ENCODE measurements around the gene SH3BGRL2. TPM values are rescaled to one million over a fixed set of nuclear protein-coding genes. Genes with fewer than 3 reads are reported as not detected.

Gene SH3BGRL2
- total RNA-seq, 2 experiments from 2014 or later = 0.62 to 0.76 TPM

DNA sequence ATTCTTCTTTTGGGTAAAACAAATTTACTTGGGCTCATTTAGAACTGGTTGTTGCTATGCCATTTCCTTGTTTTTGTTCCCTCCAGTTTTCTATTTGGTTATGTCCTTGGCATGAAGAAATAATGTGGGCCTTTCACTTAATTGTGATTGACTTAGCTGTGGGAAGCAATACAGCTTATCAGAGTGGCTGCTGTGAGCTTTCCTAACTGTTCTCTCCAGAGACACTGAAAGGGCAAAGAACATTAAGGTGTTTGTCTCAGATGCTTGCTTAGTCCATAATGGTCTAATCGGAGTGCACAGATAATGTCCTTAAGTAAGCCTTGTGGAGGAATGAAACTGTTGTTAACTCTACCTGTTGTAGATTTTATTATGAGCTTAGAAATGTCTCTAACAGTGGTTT lies 56.6 kb downstream of the SH3BGRL2 start:
- no peaks in the 10 kb centered on the region for H3K36me3 Mint-ChIP-seq (ENCODE audit: low read depth)
- H3K27ac Mint-ChIP-seq = no peak overlapping the region
- H3K27me3 Mint-ChIP-seq (ENCODE audit: low read depth) = no peaks in the 10 kb centered on the region
- CTCF ChIA-PET = interaction anchor here (0.7 to 1.2 kb wide), 3 partner anchors 21 to 90 kb away, joined by 3 read pairs; no protein-coding TSS in a partner anchor
- no peak for DNase-seq
- peaks cover 2% of the 10 kb centered on the region for H3K9me3 Mint-ChIP-seq
- no peak overlapping the region for H3K4me3 Mint-ChIP-seq
- intact Hi-C loops (cut with micrococcal nuclease) = no loop called here
- H3K4me1 Mint-ChIP-seq (ENCODE audit: low read depth) = peaks cover 1% of the 10 kb centered on the region

DNA sequence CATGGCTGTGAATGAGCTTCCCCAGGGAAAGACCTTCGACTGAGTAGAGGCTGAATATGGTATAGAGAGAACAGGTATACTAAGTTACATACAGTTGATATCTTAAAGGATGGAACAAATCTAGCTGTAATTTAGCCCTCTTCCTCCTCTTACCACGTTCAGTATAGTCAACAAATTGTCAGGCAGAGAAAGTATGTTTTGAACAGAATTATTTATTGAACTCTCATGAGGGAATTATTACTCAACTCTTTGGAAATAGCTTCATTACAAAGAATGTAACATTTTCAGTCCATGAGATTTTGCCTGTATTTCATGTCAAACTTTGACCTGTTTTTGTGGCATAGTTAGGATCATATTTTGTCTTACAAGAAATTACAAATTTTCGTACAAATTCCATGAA lies 63.0 kb downstream of the SH3BGRL2 start:
- Mint-ChIP-seq H3K27ac (no peak overlapping the region), H3K4me1 (ENCODE audit: low read depth) (no peaks in the 10 kb centered on the region), H3K9me3 (no peaks in the 10 kb centered on the region), H3K4me3 (no peak overlapping the region), H3K36me3 (ENCODE audit: low read depth) (no peaks in the 10 kb centered on the region), H3K27me3 (ENCODE audit: low read depth) (no peaks in the 10 kb centered on the region)
- CTCF ChIA-PET = interaction anchor here (0.7 kb wide), 1 partner anchor 124 kb away, joined by 3 read pairs; no protein-coding TSS in a partner anchor
- intact Hi-C loops (cut with micrococcal nuclease) = no loop called here
- DNase-seq = no peak

DNA sequence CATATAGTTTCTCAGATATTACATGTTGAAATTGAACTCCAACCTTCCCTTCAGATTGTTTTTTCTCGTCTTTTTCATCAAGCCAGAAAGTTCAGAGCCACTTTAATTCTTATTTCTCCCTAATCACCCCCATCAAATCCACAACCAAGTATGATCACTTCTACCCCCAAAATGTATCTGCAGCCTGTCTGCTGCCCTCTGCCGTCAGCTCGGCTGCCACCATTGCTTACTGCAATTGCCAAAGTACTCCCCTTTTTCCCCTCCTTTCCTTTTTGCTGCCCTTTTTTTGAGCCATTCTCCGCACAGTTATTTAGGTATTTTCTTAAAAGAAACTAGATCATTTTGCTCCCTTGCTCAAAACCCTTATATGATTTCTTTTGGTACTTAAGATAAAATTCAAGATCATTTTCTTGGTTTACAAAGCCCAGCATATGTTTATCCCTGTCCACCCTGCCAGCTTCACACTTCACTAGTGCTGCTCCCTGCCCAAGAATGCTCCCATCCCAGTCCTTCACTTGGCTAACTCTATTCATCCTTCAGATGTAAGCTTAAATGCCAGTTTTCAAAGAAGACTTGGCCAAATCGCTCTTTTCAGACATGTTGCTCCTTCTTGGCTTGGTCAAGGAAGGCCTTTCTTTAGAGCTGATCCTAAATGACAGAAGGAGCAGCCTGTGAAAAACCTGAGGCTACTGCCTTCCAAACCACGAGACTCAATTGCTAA lies 63.7 kb downstream of the SH3BGRL2 start:
- no peaks in the 10 kb centered on the region for H3K36me3 Mint-ChIP-seq (ENCODE audit: low read depth)
- H3K27ac Mint-ChIP-seq = no peak overlapping the region
- CTCF ChIA-PET = interaction anchor here (0.7 kb wide), 1 partner anchor 124 kb away, joined by 3 read pairs; no protein-coding TSS in a partner anchor
- DNase-seq = no peak
- no peak overlapping the region for H3K4me3 Mint-ChIP-seq
- no peaks in the 10 kb centered on the region for H3K27me3 Mint-ChIP-seq (ENCODE audit: low read depth)
- no peaks in the 10 kb centered on the region for H3K4me1 Mint-ChIP-seq (ENCODE audit: low read depth)
- intact Hi-C loops (cut with micrococcal nuclease) = no loop called here
- no peaks in the 10 kb centered on the region for H3K9me3 Mint-ChIP-seq

DNA sequence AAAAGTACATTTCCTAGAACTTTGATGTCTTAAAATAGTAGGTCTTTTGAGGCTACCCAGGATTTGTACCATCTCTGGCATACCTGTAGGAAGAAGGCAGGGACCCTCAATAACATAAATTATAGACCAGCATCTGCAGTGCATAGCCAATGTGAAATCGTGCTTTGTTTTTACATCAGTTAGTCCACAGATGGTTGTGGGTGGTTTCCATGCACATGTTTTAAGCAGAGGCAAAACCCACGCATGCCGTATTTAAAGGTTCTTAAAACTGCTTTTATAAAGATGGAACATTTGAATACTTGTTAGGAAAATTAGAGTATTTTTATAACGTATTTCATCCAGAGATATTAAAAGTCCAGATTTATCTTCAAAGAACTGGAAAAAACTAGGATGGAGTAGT lies 66.3 kb downstream of the SH3BGRL2 start:
- CTCF ChIA-PET = no interaction called here
- Mint-ChIP-seq H3K9me3 (no peaks in the 10 kb centered on the region), H3K27me3 (ENCODE audit: low read depth) (no peaks in the 10 kb centered on the region), H3K4me1 (ENCODE audit: low read depth) (no peaks in the 10 kb centered on the region), H3K4me3 (no peak overlapping the region), H3K36me3 (ENCODE audit: low read depth) (no peaks in the 10 kb centered on the region), H3K27ac (no peak overlapping the region)
- DNase-seq = no peak
- intact Hi-C loops (cut with micrococcal nuclease) = no loop called here

DNA sequence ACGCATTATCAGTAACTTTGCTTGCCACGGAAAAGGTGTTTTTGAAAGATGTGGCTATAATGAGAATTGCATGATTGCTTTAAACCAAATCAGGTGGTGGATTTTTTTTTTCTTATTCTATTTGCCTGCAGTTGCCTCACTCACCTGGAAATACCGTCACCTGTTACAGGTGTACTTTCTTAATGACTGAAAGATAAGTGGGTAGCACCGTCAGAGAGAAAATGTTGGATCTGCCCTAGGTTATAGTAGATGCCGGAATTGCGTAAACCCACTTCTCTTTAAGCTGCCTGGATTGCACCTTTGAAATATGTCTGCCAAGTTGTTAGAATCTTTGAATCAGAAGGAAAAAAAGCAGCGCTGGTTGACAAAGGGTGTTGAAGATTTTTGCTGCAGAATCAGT lies 68.5 kb downstream of the SH3BGRL2 start:
- H3K27me3 Mint-ChIP-seq (ENCODE audit: low read depth) = no peaks in the 10 kb centered on the region
- DNase-seq = no peak
- intact Hi-C loops (cut with micrococcal nuclease) = no loop called here
- CTCF ChIA-PET = no interaction called here
- no peaks in the 10 kb centered on the region for H3K36me3 Mint-ChIP-seq (ENCODE audit: low read depth)
- H3K9me3 Mint-ChIP-seq = no peaks in the 10 kb centered on the region
- no peak overlapping the region for H3K4me3 Mint-ChIP-seq
- H3K27ac Mint-ChIP-seq = no peak overlapping the region
- H3K4me1 Mint-ChIP-seq (ENCODE audit: low read depth) = peaks cover 2% of the 10 kb centered on the region

DNA sequence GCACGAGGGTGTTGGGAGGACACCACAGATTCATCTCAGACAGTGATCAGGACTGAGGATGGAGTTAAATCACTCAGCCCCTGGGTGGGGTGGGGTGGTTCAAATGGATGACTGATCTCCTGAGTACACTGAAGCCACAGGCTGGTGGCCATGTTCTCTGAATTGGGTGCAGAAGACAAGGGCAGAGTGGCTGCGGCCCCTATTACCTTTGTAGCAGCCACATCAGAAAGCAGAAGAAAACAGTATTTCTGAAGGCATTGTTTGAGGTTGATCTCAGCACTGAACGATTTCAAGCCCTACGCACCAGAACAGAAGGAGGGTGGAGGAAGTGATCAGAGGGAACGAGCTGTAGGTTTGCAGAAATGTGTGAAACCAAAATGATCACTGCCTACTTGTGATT lies 71.6 kb downstream of the SH3BGRL2 start:
- peak; percentile 38 for DNase-seq
- Mint-ChIP-seq H3K36me3 (ENCODE audit: low read depth) (no peaks in the 10 kb centered on the region), H3K4me3 (no peak overlapping the region), H3K27ac (no peak overlapping the region), H3K4me1 (ENCODE audit: low read depth) (peaks cover 2% of the 10 kb centered on the region), H3K9me3 (no peaks in the 10 kb centered on the region), H3K27me3 (ENCODE audit: low read depth) (peaks cover 2% of the 10 kb centered on the region)
- CTCF ChIA-PET = interaction anchor here (0.6 kb wide), 1 partner anchor 247 kb away, joined by 3 read pairs; no protein-coding TSS in a partner anchor
- intact Hi-C loops (cut with micrococcal nuclease) = no loop called here

DNA sequence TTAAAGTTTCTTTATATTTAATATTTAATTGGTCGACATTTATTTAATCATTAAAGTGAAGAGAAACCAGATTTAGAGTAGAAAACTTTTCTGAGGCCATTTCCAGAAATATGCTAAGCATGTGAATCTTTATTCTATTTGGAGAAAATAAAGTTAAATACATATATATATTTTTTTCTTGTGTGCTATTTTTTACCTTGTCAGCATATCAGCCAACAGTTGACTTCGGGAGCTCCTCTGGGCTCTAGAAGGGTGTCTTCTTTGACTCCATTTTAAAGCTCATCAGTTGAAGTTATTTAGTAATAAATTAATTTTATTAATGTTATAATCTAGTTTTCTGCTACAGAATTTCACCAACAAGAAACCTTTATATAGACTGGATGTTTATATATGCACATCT lies 73.1 kb downstream of the SH3BGRL2 start:
- Mint-ChIP-seq H3K27ac (no peak overlapping the region), H3K36me3 (ENCODE audit: low read depth) (no peaks in the 10 kb centered on the region), H3K4me3 (no peak overlapping the region), H3K4me1 (ENCODE audit: low read depth) (peaks cover 2% of the 10 kb centered on the region), H3K9me3 (no peaks in the 10 kb centered on the region), H3K27me3 (ENCODE audit: low read depth) (peaks cover 2% of the 10 kb centered on the region)
- no peak for DNase-seq
- CTCF ChIA-PET = interaction anchor here (1.0 to 2.0 kb wide), 2 partner anchors 11 to 115 kb away, joined by 3 to 7 read pairs; no protein-coding TSS in a partner anchor
- intact Hi-C loops (cut with micrococcal nuclease) = no loop called here

DNA sequence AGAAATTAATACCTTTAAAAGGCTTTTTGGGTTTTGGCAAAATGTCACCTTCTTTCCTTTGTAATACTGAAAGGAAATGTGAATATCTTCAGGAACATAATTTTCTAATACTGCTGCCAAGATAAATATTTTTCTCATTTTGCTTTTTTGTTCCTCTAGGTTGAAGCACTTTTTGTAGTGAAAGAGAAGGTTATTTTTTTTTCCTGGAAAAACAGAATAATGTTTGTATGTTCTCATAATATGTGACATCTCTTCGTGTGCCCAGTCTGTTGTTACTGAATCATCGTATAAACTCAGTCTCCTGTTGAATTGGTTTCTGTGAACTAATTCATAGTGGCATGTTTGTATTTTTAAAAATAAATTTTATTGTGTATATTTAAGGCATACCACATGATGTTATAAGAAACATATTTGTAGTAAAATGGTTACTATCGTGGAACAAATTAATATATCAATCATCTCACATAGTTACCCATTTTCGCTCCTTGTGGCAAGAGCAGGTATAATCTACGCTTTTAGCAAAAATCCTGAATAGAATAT lies 74.4 kb downstream of the SH3BGRL2 start:
- no peak overlapping the region for H3K4me3 Mint-ChIP-seq
- peaks cover 2% of the 10 kb centered on the region for H3K4me1 Mint-ChIP-seq (ENCODE audit: low read depth)
- H3K27ac Mint-ChIP-seq = no peak overlapping the region
- DNase-seq = no peak
- no peaks in the 10 kb centered on the region for H3K9me3 Mint-ChIP-seq
- H3K27me3 Mint-ChIP-seq (ENCODE audit: low read depth) = peaks cover 2% of the 10 kb centered on the region
- H3K36me3 Mint-ChIP-seq (ENCODE audit: low read depth) = no peaks in the 10 kb centered on the region
- intact Hi-C loops (cut with micrococcal nuclease) = no loop called here
- CTCF ChIA-PET = interaction anchor here (1.0 to 2.0 kb wide), 2 partner anchors 9 to 114 kb away, joined by 3 to 7 read pairs; no protein-coding TSS in a partner anchor

DNA sequence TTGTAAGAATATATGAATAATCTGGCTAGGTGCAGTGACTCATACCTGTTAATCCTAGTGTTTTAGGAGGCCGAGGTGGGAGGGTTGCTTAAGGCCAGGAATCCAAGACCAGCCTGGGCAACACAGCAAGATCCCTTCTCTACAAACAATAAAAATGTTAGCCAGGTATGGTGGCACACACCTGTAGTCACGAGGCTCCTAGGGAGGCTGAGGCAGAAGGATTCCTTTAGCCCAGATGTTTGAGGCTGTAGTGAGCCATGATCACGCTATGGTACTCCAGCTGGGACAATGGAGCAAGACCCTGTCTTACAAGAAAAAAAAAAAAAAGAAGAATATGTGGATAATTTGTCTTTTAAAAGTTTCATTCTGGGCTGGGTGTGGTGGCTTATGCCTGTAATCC lies 75.4 kb downstream of the SH3BGRL2 start:
- Mint-ChIP-seq H3K4me1 (ENCODE audit: low read depth) (peaks cover 2% of the 10 kb centered on the region), H3K4me3 (no peak overlapping the region), H3K27me3 (ENCODE audit: low read depth) (peaks cover 2% of the 10 kb centered on the region), H3K36me3 (ENCODE audit: low read depth) (no peaks in the 10 kb centered on the region), H3K27ac (no peak overlapping the region), H3K9me3 (no peaks in the 10 kb centered on the region)
- DNase-seq = no peak
- CTCF ChIA-PET = interaction anchor here (0.6 kb wide), 1 partner anchor 1853 kb away, joined by 3 read pairs; no protein-coding TSS in a partner anchor
- intact Hi-C loops (cut with micrococcal nuclease) = no loop called here

DNA sequence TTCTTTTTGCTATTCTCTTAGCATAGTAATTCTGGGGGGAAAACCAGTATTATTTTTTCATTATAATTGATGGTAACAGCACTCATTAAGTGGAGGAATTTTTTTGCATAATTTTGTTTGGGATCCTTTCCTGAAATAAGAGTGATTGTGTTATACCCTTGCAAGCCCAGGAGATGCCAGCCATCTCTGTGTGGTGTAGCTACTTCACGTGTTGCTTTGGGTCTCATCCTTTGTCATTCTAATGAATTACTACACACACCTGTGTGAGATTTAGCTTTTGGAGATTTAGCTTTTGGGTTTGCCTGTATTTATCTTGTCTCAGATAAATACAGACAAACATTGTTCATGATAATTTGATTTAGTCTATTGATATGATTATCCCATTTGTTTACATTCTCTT lies 76.5 kb downstream of the SH3BGRL2 start:
- intact Hi-C loops (cut with micrococcal nuclease) = no loop called here
- H3K27me3 Mint-ChIP-seq (ENCODE audit: low read depth) = peaks cover 2% of the 10 kb centered on the region

DNA sequence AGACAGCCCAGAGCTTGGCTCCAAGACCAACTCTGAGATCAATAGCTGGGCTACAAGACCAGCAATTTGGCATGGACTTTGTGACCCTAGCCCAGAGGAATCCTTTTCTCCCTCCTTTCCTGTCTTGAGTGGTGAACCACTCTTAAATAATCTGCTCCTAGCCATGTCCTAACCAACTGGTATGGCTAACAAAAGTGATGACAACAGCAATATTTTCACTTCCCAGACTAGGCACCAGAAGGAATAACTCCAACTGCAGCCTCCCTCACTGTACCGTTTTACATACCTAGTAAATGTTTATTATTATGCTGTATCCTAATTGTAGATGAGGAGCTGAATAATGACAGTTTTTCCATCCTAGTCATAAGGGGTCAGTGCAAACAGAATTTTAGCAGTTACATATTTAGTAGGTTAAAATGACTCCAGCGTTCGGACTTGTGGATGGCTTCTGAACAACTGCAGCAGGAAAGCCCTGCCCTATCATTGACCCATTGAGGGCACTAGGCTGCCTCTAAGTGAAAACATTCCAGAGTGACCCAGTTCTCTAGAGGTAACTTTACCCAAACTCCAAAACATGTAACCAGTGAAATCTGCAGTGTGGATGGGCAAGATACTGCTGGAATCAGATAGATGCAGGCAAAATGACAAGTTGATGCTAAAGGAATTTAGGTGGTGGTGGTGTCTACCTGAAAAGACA lies 77.1 kb downstream of the SH3BGRL2 start:
- Mint-ChIP-seq H3K4me1 (ENCODE audit: low read depth) (no peaks in the 10 kb centered on the region), H3K27ac (no peak overlapping the region), H3K36me3 (ENCODE audit: low read depth) (no peaks in the 10 kb centered on the region), H3K4me3 (no peak overlapping the region), H3K9me3 (no peaks in the 10 kb centered on the region), H3K27me3 (ENCODE audit: low read depth) (peaks cover 2% of the 10 kb centered on the region)
- no peak for DNase-seq
- intact Hi-C loops (cut with micrococcal nuclease) = no loop called here
- CTCF ChIA-PET = interaction anchor here (0.5 kb wide), 1 partner anchor 83 kb away, joined by 3 read pairs; no protein-coding TSS in a partner anchor

More for the DNA sequence above, 76.5 kb downstream of the SH3BGRL2 start:
- no peak for DNase-seq
- Mint-ChIP-seq H3K4me1 (ENCODE audit: low read depth) (peaks cover 2% of the 10 kb centered on the region), H3K36me3 (ENCODE audit: low read depth) (no peaks in the 10 kb centered on the region), H3K9me3 (no peaks in the 10 kb centered on the region), H3K4me3 (no peak overlapping the region), H3K27ac (no peak overlapping the region)
- CTCF ChIA-PET = interaction anchor here (0.8 kb wide), 1 partner anchor 170 kb away, joined by 4 read pairs; the partner anchor contains the start of gene LCA5

DNA sequence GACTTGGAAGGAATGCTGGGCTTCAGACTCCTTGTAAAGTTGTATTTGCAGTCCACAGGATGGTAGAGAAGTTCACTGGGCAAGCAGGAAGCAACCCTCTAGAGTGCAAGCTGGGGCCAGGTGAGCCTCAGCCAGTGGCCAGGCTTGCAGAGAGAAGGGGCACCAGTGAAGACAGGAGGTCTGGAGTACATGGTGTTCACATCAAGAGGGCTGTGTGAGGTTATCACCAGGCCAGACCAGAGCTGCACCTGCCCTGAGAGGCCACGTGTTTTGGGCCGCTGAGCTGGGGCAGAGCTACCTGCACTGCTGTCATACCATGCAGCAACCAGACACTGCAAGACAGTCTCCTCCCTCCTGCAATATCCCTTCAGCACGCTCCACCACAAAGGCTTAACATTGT lies 79.0 kb downstream of the SH3BGRL2 start:
- CTCF ChIA-PET = no interaction called here
- Mint-ChIP-seq H3K27me3 (ENCODE audit: low read depth) (peaks cover 5% of the 10 kb centered on the region), H3K36me3 (ENCODE audit: low read depth) (no peaks in the 10 kb centered on the region), H3K4me3 (no peak overlapping the region), H3K27ac (no peak overlapping the region), H3K4me1 (ENCODE audit: low read depth) (no peaks in the 10 kb centered on the region), H3K9me3 (no peaks in the 10 kb centered on the region)
- intact Hi-C loops (cut with micrococcal nuclease) = loop anchor here (5.0 to 10.0 kb wide), 2 partner anchors 243 to 1965 kb away; no protein-coding TSS in a partner anchor
- no peak for DNase-seq
